ENCODE results near the gene HIRA. TPM values are rescaled to one million over a fixed set of nuclear protein-coding genes. Genes with fewer than 3 reads are reported as not detected.

HIRA gene
- total and polyA plus RNA-seq, 2 experiments from 2014 or later: 9.4 to 58.3 TPM

DNA sequence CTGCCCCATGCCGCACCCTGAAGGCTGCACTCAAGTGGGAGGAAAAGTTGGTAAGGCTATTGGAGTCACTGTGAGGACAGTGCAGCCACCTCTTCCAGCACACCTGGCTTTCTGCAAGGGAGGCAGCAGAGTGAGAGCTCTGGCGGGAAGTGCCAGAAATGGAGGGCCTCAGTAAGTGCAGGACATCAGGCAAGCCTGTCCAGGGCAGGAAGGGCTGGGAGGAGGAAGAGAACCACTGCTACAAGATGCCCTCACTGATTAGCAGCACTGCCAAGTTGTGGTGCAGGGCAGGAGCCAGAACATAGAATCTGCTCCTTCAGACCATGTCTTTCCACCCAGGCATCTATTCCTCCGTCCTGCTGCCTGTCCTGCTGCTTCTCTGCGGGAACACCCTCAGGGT is 78.8 kb downstream of the HIRA start (continued):
- TF ChIP-seq, protein P1, sequence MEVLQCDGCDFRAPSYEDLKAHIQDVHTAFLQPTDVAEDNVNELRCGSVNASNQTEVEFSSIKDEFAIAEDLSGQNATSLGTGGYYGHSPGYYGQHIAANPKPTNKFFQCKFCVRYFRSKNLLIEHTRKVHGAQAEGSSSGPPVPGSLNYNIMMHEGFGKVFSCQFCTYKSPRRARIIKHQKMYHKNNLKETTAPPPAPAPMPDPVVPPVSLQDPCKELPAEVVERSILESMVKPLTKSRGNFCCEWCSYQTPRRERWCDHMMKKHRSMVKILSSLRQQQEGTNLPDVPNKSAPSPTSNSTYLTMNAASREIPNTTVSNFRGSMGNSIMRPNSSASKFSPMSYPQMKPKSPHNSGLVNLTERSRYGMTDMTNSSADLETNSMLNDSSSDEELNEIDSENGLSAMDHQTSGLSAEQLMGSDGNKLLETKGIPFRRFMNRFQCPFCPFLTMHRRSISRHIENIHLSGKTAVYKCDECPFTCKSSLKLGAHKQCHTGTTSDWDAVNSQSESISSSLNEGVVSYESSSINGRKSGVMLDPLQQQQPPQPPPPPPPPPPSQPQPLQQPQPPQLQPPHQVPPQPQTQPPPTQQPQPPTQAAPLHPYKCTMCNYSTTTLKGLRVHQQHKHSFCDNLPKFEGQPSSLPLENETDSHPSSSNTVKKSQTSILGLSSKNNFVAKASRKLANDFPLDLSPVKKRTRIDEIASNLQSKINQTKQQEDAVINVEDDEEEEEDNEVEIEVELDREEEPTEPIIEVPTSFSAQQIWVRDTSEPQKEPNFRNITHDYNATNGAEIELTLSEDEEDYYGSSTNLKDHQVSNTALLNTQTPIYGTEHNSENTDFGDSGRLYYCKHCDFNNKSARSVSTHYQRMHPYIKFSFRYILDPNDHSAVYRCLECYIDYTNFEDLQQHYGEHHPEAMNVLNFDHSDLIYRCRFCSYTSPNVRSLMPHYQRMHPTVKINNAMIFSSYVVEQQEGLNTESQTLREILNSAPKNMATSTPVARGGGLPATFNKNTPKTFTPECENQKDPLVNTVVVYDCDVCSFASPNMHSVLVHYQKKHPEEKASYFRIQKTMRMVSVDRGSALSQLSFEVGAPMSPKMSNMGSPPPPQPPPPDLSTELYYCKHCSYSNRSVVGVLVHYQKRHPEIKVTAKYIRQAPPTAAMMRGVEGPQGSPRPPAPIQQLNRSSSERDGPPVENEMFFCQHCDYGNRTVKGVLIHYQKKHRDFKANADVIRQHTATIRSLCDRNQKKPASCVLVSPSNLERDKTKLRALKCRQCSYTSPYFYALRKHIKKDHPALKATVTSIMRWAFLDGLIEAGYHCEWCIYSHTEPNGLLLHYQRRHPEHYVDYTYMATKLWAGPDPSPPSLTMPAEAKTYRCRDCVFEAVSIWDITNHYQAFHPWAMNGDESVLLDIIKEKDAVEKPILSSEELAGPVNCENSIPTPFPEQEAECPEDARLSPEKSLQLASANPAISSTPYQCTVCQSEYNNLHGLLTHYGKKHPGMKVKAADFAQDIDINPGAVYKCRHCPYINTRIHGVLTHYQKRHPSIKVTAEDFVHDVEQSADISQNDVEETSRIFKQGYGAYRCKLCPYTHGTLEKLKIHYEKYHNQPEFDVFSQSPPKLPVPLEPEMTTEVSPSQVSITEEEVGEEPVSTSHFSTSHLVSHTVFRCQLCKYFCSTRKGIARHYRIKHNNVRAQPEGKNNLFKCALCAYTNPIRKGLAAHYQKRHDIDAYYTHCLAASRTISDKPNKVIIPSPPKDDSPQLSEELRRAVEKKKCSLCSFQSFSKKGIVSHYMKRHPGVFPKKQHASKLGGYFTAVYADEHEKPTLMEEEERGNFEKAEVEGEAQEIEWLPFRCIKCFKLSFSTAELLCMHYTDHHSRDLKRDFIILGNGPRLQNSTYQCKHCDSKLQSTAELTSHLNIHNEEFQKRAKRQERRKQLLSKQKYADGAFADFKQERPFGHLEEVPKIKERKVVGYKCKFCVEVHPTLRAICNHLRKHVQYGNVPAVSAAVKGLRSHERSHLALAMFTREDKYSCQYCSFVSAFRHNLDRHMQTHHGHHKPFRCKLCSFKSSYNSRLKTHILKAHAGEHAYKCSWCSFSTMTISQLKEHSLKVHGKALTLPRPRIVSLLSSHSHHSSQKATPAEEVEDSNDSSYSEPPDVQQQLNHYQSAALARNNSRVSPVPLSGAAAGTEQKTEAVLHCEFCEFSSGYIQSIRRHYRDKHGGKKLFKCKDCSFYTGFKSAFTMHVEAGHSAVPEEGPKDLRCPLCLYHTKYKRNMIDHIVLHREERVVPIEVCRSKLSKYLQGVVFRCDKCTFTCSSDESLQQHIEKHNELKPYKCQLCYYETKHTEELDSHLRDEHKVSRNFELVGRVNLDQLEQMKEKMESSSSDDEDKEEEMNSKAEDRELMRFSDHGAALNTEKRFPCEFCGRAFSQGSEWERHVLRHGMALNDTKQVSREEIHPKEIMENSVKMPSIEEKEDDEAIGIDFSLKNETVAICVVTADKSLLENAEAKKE (CRISPR knock-in tag; IDR thresholded peaks at IDR 0.05): no peak
- TF ChIP-seq CREB1 (CRISPR knock-in tag; IDR thresholded peaks at IDR 0.05; ENCODE audit: low read depth) (no peak), STAT1 (IDR thresholded peaks at IDR 0.05; ENCODE audit: unreplicated experiment) (no peak)

DNA sequence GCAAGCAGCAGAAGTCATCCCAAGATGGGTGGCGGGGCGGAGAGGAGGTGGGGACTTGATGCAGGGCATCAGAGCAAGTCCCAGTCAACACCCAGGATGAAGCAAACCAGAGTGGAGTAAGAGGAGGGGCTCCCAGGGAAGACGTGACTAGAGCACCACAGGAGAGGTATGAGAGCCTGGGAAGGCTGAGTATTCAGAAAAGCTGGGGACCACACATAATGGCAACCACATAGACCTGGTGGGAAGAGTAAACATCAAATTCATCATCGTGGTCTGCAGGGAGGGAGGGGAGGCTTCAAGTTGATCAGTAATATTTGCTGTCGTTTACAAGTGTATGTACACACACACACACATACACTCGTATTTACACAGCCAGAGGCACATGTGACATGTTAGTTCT is 79.3 kb downstream of the HIRA start:
- Mint-ChIP-seq H3K4me1 (no peaks in the 10 kb centered on the region), H3K9me3 (no peaks in the 10 kb centered on the region; the same call in 2 of the 3 replicates), H3K27me3 (ENCODE audit: insufficient read depth, low read depth, poor library complexity) (peaks cover 10% of the 10 kb centered on the region), H3K36me3 (ENCODE audit: low read depth) (peaks cover 76% of the 10 kb centered on the region), H3K27ac (no peak overlapping the region), H3K4me3 (no peak overlapping the region)
- TF ChIP-seq NANOG (IDR thresholded peaks at IDR 0.05; ENCODE audit: borderline replicate concordance) (no peak), ZNF331 (CRISPR knock-in tag; IDR thresholded peaks at IDR 0.05; ENCODE audit: low read depth) (no peak), CREB1 (CRISPR knock-in tag; IDR thresholded peaks at IDR 0.05; ENCODE audit: low read depth) (no peak), EZH2 (IDR thresholded peaks at IDR 0.05; ENCODE audit: low read depth, unreplicated experiment) (no peak), JUNB (IDR thresholded peaks at IDR 0.05; ENCODE audit: unreplicated experiment) (no peak), POLR2AphosphoS5 (IDR thresholded peaks at IDR 0.05; ENCODE audit: low read depth) (no peak), STAT1 (IDR thresholded peaks at IDR 0.05; ENCODE audit: unreplicated experiment) (no peak), ZNF114 (CRISPR knock-in tag; IDR thresholded peaks at IDR 0.05) (no peak)
- TF ChIP-seq, protein P1 (CRISPR knock-in tag; IDR thresholded peaks at IDR 0.05): no peak
- H3K27me3 ChIP-seq (ENCODE audit: insufficient read depth): no peaks in the 10 kb centered on the region
- peaks cover 7% of the 10 kb centered on the region; the same call in 1 of the 2 replicates for H4K20me1 ChIP-seq (replicated peaks; ENCODE audit: insufficient read depth)
- H3K9me2 ChIP-seq (ENCODE audit: insufficient read depth): no peaks in the 10 kb centered on the region
- ATAC-seq (no peak), DNase-seq (ENCODE audit: low spot score) (no peak)
- H3K4me2 ChIP-seq: no peak overlapping the region
- H3K36me3 ChIP-seq (ENCODE audit: insufficient read depth): peaks cover 30% of the 10 kb centered on the region
- H3K4me1 ChIP-seq (ENCODE audit: insufficient read depth): no peaks in the 10 kb centered on the region
- H3K79me2 ChIP-seq (replicated peaks; ENCODE audit: insufficient read depth): no peaks in the 10 kb centered on the region
- no peaks in the 10 kb centered on the region for H3F3A ChIP-seq (replicated peaks; ENCODE audit: low read depth)
- no peak overlapping the region for H3K27ac ChIP-seq (ENCODE audit: low read depth)
- no peak overlapping the region for H3K4me3 ChIP-seq
- H2AFZ ChIP-seq: no peak overlapping the region
